Measurements from ENCODE around the gene TTC36. TPM values are rescaled to one million over a fixed set of nuclear protein-coding genes. Genes with fewer than 3 reads are reported as not detected.

Gene TTC36
- total and polyA plus RNA-seq, 2 experiments from 2014 or later: 0.40 to 1.0 TPM

GRCh38 chr11:118565051-118565450 lies 37.8 kb downstream of the TTC36 start:
- no peak overlapping the region for H3K4me3 ChIP-seq
- Mint-ChIP-seq H3K27me3 (ENCODE audit: insufficient read depth, low read depth, poor library complexity) (peaks cover 3% of the 10 kb centered on the region), H3K27ac (no peak overlapping the region), H3K9me3 (no peaks in the 10 kb centered on the region), H3K4me3 (peak overlapping the region; percentile 59), H3K4me1 (no peaks in the 10 kb centered on the region; the same call in 2 of the 3 replicates), H3K36me3 (ENCODE audit: low read depth) (0 out of 3 replicates have a peak, but pooled peaks cover 2% of the 10 kb centered on the region)
- ATAC-seq (no peak), DNase-seq (ENCODE audit: low spot score) (peak; percentile 6)
- H3K9me2 ChIP-seq (ENCODE audit: insufficient read depth): no peaks in the 10 kb centered on the region
- no peaks in the 10 kb centered on the region for H4K20me1 ChIP-seq (replicated peaks; ENCODE audit: insufficient read depth)
- no peak overlapping the region for H3K4me2 ChIP-seq
- no peak overlapping the region for H2AFZ ChIP-seq
- H3K27me3 ChIP-seq (ENCODE audit: insufficient read depth): no peaks in the 10 kb centered on the region
- no peak overlapping the region for H3K27ac ChIP-seq (ENCODE audit: low read depth)
- peaks cover 8% of the 10 kb centered on the region; the same call in 1 of the 2 replicates for H3F3A ChIP-seq (replicated peaks; ENCODE audit: low read depth)
- no peak for TF ChIP-seq ZNF331 (CRISPR knock-in tag; IDR thresholded peaks at IDR 0.05; ENCODE audit: low read depth)
- H3K36me3 ChIP-seq (ENCODE audit: insufficient read depth): no peaks in the 10 kb centered on the region
- no peaks in the 10 kb centered on the region for H3K79me2 ChIP-seq (replicated peaks; ENCODE audit: insufficient read depth)
- H3K4me1 ChIP-seq (ENCODE audit: insufficient read depth): no peaks in the 10 kb centered on the region

- no peak overlapping the region for H2AFZ ChIP-seq
- Mint-ChIP-seq H3K27ac (no peak overlapping the region), H3K4me3 (no peak overlapping the region; the same call in 2 of the 3 replicates), H3K4me1 (peaks cover 7% of the 10 kb centered on the region), H3K27me3 (ENCODE audit: insufficient read depth, low read depth, poor library complexity) (peaks cover 7% of the 10 kb centered on the region), H3K9me3 (no peaks in the 10 kb centered on the region), H3K36me3 (ENCODE audit: low read depth) (no peaks in the 10 kb centered on the region)
- no peaks in the 10 kb centered on the region for H3K36me3 ChIP-seq (ENCODE audit: insufficient read depth)
- H3K4me1 ChIP-seq (ENCODE audit: insufficient read depth): peaks cover 6% of the 10 kb centered on the region
- H3K79me2 ChIP-seq (replicated peaks; ENCODE audit: insufficient read depth): peaks cover 23% of the 10 kb centered on the region
- no peak overlapping the region for H3K27ac ChIP-seq (ENCODE audit: low read depth)
- no peak overlapping the region for H3K4me2 ChIP-seq
- no peak for DNase-seq (ENCODE audit: low spot score)
- peaks cover 17% of the 10 kb centered on the region for H4K20me1 ChIP-seq (replicated peaks; ENCODE audit: insufficient read depth)
- ATAC-seq: no peak
- H3K4me3 ChIP-seq: no peak overlapping the region
- no peaks in the 10 kb centered on the region for H3K27me3 ChIP-seq (ENCODE audit: insufficient read depth)
- H3K9me2 ChIP-seq (ENCODE audit: insufficient read depth): no peaks in the 10 kb centered on the region
- peaks cover 5% of the 10 kb centered on the region; the same call in 1 of the 2 replicates for H3F3A ChIP-seq (replicated peaks; ENCODE audit: low read depth)
- TF ChIP-seq POLR2AphosphoS5 (IDR thresholded peaks at IDR 0.05; ENCODE audit: low read depth) (no peak), STAT1 (IDR thresholded peaks at IDR 0.05; ENCODE audit: unreplicated experiment) (no peak), JUNB (IDR thresholded peaks at IDR 0.05; ENCODE audit: unreplicated experiment) (no peak), ZNF331 (CRISPR knock-in tag; IDR thresholded peaks at IDR 0.05; ENCODE audit: low read depth) (no peak), EZH2 (IDR thresholded peaks at IDR 0.05; ENCODE audit: low read depth, unreplicated experiment) (no peak), EZH2phosphoT487 (IDR thresholded peaks at IDR 0.05; ENCODE audit: unreplicated experiment) (no peak), CREB1 (CRISPR knock-in tag; IDR thresholded peaks at IDR 0.05; ENCODE audit: low read depth) (no peak), CTCF (conservative IDR thresholded peaks at IDR 0.05; ENCODE audit: low read depth in 2 of 2) (no peak), NANOG (IDR thresholded peaks at IDR 0.05; ENCODE audit: borderline replicate concordance) (no peak)
- TF ChIP-seq, protein P1, sequence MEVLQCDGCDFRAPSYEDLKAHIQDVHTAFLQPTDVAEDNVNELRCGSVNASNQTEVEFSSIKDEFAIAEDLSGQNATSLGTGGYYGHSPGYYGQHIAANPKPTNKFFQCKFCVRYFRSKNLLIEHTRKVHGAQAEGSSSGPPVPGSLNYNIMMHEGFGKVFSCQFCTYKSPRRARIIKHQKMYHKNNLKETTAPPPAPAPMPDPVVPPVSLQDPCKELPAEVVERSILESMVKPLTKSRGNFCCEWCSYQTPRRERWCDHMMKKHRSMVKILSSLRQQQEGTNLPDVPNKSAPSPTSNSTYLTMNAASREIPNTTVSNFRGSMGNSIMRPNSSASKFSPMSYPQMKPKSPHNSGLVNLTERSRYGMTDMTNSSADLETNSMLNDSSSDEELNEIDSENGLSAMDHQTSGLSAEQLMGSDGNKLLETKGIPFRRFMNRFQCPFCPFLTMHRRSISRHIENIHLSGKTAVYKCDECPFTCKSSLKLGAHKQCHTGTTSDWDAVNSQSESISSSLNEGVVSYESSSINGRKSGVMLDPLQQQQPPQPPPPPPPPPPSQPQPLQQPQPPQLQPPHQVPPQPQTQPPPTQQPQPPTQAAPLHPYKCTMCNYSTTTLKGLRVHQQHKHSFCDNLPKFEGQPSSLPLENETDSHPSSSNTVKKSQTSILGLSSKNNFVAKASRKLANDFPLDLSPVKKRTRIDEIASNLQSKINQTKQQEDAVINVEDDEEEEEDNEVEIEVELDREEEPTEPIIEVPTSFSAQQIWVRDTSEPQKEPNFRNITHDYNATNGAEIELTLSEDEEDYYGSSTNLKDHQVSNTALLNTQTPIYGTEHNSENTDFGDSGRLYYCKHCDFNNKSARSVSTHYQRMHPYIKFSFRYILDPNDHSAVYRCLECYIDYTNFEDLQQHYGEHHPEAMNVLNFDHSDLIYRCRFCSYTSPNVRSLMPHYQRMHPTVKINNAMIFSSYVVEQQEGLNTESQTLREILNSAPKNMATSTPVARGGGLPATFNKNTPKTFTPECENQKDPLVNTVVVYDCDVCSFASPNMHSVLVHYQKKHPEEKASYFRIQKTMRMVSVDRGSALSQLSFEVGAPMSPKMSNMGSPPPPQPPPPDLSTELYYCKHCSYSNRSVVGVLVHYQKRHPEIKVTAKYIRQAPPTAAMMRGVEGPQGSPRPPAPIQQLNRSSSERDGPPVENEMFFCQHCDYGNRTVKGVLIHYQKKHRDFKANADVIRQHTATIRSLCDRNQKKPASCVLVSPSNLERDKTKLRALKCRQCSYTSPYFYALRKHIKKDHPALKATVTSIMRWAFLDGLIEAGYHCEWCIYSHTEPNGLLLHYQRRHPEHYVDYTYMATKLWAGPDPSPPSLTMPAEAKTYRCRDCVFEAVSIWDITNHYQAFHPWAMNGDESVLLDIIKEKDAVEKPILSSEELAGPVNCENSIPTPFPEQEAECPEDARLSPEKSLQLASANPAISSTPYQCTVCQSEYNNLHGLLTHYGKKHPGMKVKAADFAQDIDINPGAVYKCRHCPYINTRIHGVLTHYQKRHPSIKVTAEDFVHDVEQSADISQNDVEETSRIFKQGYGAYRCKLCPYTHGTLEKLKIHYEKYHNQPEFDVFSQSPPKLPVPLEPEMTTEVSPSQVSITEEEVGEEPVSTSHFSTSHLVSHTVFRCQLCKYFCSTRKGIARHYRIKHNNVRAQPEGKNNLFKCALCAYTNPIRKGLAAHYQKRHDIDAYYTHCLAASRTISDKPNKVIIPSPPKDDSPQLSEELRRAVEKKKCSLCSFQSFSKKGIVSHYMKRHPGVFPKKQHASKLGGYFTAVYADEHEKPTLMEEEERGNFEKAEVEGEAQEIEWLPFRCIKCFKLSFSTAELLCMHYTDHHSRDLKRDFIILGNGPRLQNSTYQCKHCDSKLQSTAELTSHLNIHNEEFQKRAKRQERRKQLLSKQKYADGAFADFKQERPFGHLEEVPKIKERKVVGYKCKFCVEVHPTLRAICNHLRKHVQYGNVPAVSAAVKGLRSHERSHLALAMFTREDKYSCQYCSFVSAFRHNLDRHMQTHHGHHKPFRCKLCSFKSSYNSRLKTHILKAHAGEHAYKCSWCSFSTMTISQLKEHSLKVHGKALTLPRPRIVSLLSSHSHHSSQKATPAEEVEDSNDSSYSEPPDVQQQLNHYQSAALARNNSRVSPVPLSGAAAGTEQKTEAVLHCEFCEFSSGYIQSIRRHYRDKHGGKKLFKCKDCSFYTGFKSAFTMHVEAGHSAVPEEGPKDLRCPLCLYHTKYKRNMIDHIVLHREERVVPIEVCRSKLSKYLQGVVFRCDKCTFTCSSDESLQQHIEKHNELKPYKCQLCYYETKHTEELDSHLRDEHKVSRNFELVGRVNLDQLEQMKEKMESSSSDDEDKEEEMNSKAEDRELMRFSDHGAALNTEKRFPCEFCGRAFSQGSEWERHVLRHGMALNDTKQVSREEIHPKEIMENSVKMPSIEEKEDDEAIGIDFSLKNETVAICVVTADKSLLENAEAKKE (CRISPR knock-in tag; IDR thresholded peaks at IDR 0.05): no peak
- TF ChIP-seq, protein P2, sequence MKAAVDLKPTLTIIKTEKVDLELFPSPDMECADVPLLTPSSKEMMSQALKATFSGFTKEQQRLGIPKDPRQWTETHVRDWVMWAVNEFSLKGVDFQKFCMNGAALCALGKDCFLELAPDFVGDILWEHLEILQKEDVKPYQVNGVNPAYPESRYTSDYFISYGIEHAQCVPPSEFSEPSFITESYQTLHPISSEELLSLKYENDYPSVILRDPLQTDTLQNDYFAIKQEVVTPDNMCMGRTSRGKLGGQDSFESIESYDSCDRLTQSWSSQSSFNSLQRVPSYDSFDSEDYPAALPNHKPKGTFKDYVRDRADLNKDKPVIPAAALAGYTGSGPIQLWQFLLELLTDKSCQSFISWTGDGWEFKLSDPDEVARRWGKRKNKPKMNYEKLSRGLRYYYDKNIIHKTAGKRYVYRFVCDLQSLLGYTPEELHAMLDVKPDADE (IDR thresholded peaks at IDR 0.05): no peak
Observed at GRCh38 chr11:118569670-118570069, 42.4 kb downstream of the TTC36 start.

Data from GM23338 (cell line).